Thyroid gland (tissue), 4 donors: ENCODE data around the gene HIVEP2.
A peak's percentile ranks its signal among the peaks of the same experiment; 100 is the strongest.

Source experiments
- POLR2A ChIP-seq, 2 donors: fragments of 450-650 bp; IDR thresholded peaks; one replicate each; pipeline ENCODE4 v1.6.1; 2017; ENCODE audit warnings: antibody characterized with exemption in 2 of 2, mild to moderate bottlenecking in 2 of 2, moderate library complexity in 1 of 2
- TF ChIP-seq, protein P1 (sequence below), 6 experiments: fragments of 200-600 bp in 3 of 6; fragments of 450-650 bp in 3 of 6; sonication (generic) in 3 of 6; IDR thresholded peaks; one replicate each; pipeline ENCODE4 v1.5.1; 2016 to 2019; ENCODE audit warnings: antibody characterized with exemption in 6 of 6, mild to moderate bottlenecking in 2 of 6, inconsistent platforms in 1 of 6, moderate library complexity in 1 of 6

DNA sequence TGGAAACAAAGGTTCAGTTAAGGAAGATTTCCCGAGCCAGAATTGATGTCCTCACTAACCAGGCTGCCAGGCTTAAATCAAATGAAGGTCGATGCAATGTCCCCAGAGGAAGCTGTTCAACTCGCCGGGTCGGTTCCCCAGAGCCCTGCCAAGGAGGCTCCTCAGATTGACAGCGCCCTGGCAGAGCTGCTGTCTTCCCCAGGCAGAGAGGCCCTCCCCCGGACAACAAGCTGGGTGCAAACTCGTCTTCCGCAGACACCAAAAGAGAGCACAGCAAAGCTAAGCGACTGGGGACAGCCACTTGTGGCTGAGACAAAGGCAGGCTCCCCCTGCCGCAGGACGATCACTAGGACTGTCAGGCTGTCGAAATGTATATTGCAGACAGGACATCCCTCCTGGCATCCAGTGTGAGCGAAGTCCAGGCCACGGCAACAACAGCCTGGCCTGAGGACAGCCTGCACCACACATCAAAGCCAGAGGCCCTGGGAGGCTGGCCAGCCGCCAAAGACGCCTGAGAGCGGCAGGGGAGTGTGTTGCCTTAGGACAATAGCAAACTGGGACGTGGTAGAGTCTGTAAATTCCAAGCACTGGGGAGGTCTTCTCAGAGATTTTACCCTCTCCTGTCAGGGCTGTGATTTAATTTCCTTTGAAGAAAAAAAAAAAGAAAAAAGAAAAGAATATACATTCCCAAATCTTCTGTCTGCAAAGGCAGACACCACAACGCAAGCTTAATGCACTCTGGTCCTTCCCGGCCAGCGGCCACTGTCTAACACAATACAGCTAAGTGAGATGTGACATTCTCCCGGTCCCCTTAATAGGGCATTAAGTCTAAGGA lies 99.1 kb downstream of the HIVEP2 start:
- TF ChIP-seq, protein P1, sequence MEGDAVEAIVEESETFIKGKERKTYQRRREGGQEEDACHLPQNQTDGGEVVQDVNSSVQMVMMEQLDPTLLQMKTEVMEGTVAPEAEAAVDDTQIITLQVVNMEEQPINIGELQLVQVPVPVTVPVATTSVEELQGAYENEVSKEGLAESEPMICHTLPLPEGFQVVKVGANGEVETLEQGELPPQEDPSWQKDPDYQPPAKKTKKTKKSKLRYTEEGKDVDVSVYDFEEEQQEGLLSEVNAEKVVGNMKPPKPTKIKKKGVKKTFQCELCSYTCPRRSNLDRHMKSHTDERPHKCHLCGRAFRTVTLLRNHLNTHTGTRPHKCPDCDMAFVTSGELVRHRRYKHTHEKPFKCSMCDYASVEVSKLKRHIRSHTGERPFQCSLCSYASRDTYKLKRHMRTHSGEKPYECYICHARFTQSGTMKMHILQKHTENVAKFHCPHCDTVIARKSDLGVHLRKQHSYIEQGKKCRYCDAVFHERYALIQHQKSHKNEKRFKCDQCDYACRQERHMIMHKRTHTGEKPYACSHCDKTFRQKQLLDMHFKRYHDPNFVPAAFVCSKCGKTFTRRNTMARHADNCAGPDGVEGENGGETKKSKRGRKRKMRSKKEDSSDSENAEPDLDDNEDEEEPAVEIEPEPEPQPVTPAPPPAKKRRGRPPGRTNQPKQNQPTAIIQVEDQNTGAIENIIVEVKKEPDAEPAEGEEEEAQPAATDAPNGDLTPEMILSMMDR (IDR thresholded peaks at IDR 0.05) = no peak
- peak in 1 of 2 donors; percentile 27 for TF ChIP-seq POLR2A (IDR thresholded peaks at IDR 0.05)
